Stimulated activated CD4-positive, alpha-beta T cell treated with anti-CD3 and anti-CD28 coated beads, Interleukin-12 subunit alpha, Interleukin-12 subunit beta, amount 100 ng/mL, for 4 hours (primary cell): ENCODE results near the gene STMND1.

Source experiments
- DNase-seq: peaks from one replicate; pipeline ENCODE4 v3.0.0-alpha.2; 2020

STMND1 gene

DNA sequence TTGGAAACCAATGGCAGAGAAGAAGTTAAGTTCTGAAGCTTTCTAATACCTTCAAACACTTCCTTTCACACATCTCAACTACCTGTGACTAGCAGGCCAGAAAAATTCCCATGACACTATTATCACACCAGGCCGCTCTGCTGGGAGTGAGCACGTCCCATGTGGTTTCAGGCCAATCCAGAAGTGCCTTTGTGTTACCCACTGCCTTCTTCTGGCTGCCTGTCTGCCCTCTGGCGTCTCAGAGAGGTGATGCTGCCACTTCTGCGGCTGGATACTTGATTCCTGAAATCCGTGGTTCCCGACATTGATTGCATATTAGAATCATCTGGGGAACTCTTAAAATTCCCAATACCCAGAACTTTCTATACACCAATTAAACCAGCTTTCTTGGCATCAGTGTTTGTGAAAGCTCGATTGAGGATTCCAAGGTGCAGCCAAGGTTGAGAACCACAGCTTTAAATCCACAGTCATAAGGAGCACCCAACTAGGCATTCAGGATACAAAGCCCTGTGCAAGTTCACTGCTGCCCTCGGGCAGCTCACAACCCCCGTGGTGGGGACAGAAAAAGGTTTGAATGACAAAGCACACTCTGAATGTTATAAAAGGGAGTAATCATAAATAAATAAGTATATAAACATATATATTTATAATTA is 65.6 kb downstream of the STMND1 start:
- no peak for DNase-seq

DNA sequence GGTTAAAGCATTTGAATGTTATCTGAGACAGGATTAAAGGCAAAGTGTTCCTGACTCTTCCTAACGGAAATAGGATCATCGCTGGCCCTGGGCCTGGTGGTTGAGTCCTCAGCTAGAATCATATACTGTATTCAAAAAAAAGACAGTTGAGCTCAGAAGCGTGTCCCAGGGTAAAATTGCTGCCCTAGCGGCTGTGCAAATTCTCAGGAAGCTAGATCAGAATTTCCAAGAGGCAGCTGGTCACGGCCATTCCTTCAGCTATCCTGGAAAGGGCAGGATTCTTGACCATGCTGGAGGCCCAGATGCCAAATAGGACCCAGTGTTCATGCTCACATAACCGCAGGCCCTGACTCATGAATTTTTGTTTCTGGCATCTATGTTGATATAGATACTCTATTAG is 67.4 kb downstream of the STMND1 start:
- DNase-seq, result no peak

DNA sequence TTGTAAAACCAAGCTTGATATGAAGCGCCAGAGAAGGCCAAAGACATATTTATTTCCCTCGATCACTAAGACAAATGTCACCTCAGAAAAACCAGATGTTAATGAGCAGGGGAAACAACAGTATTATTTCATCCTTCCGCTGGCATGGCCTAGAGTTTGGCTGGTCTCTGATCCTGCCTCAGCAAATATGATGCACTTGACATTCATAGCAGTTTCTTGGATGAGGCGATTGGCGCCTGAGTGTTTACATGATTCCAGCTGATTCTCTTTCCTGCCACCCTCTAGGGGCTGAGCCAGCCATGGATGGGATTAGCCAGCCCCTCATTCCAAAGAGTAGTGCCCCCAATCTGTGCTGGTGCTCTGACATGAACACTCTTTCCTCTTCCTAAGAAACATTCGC is 67.9 kb downstream of the STMND1 start:
- no peak for DNase-seq

DNA sequence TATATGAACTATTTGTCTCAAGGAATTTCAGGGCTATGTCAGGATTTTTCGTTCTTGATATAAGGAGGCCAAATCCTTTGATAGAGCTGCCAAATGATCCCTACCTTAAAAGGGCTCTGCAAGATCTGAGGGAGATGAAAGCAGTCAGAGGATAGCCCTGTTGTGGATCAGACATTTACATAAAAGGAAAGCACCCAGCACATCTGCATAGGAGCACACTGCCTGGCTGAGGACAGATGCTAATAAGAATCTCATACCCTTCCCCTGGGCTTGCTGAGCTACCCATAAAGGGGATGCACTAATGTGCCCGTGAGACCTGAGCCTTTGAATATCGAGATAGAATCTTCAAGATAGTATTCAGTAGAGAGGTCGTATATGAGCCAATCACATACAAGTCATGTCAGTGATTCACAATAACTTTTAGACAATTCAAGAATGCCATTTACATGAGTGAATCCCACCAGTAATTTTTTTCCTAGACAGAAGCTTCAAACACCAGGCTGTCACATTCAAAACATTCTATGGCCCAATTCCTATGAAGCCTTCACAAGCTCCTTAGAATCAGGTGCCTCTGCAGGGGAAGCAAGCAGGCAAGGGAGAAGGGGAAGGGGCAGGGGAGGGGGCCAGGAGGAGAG is 71.1 kb downstream of the STMND1 start:
- DNase-seq, result no peak

DNA sequence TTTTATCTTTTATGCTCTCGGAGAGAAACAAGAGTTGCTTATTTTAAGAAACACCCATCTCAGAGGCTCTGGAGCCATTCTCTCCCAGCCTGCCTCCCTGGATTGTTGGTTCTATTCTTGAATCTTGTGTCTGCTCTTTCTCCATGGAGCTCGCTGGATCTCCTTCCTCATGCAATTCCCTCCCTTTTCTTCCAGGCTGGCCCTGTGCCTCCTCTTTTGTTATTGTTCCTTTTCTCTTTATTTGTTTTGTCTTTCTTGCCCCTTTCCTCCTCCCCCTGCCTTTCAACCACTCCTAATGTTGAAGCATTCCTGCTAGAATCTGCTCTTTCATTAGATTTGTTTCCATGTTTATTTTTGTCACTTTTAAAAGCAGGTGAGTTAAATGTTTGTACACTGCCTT is 76.5 kb downstream of the STMND1 start:
- DNase-seq, result no peak

DNA sequence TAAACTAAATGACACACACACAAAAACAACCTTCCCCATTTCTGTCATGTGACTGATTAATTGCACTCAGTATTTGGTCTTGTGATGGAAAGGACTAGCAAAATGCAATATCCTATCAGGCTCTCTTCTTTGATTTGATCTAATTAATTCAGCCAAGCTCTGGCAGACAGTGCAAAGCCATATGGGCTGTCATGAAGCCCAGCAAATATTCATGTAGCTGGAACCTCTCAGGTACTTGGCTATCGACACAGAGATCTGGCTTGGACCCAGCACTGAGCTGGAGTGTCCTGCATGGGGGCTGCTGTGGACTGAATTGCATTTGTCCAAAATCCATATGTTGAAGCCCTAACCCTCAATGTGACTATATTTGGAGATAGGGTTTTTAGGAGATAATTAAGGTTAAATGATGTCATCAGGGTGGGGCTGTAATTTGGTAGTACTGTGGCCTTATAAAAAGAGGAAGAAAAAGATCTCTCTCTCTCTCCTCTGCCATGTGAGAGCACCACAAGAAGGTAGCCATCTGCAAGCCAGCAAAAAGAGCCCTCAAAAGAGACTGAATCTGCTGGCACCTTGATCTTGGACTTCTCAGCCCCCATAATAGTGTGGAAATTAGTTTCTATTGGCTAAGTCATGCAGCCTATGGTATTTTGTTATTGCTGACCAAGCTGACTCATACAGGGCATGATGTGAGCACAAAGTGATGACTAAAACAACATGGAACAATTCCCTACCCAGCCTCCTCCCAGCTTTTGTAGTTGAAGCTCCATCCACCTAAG is 77.1 kb downstream of the STMND1 start:
- no peak for DNase-seq

DNA sequence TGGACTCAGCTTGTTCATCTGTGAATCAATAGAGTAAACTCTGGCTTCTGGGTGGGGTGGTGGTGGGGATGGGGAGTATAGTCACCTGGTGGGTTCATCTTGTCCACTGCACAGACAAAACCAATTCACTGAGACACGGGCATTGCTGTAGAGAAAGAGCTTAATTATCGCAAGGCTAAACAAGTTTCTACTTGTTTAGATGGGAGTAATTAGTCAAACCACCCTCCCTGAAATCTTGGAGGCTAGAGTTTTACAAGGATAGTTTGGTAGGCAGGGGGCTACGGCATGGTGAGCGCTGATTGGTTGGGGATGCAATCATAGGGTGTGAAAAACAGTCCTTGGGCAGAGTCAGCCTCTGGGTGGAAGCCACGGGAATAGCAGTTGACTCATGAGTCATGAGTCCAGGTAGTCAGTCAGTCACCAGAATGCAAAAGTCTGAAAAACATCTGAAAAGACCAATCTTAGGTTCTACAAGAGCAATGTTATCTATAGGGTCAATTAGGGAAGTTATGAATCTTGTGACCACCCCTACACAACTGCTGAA is 77.8 kb downstream of the STMND1 start:
- no peak for DNase-seq
